Progenitor cell of endocrine pancreas (in vitro differentiated cells): ENCODE results near the gene DGKQ. TPM values are rescaled to one million over a fixed set of nuclear protein-coding genes. Genes with fewer than 3 reads are reported as not detected.

Experiments
- DNase-seq: peaks from one replicate; pipeline ENCODE4 v3.0.0; 2021; ENCODE audit warnings: low spot score; ENCODE audit not compliant: unreplicated experiment
- H3K27ac Mint-ChIP-seq: 2 replicates; pipeline ENCODE4 v1.8.0; 2021; ENCODE audit warnings: mild to moderate bottlenecking, moderate library complexity, mixed read lengths
- H3K27me3 Mint-ChIP-seq: 2 replicates; pipeline ENCODE4 v1.8.0; 2021; ENCODE audit warnings: mixed read lengths
- H3K36me3 Mint-ChIP-seq: 2 replicates; pipeline ENCODE4 v1.8.0; 2022; ENCODE audit warnings: mixed read lengths; ENCODE audit not compliant: insufficient read depth
- H3K4me1 Mint-ChIP-seq: 2 replicates; pipeline ENCODE4 v1.8.0; 2021; ENCODE audit warnings: low read depth, mixed read lengths
- H3K4me3 Mint-ChIP-seq: 2 replicates; pipeline ENCODE4 v1.8.0; 2021; ENCODE audit warnings: low read depth, mild to moderate bottlenecking, moderate library complexity, mixed read lengths
- H3K9me3 Mint-ChIP-seq: 2 replicates; pipeline ENCODE4 v1.8.0; 2021; ENCODE audit warnings: low read depth, mixed read lengths
- CTCF ChIP-seq: fragments of 200-600 bp; sonication (generic); IDR thresholded peaks from one replicate; pipeline ENCODE4 v1.5.0; 2021; ENCODE audit warnings: antibody characterized with exemption, mild to moderate bottlenecking; ENCODE audit not compliant: unreplicated experiment
- total RNA-seq: library from RNA; stranded (reverse); gene quantifications from 2 replicates; pipeline ENCODE4 v1.2.1, GENCODE V29; 2021

Gene DGKQ
- total RNA-seq, 1 donor from 2014 or later, result 24.9 TPM

- Mint-ChIP-seq H3K4me3 (no peak overlapping the region), H3K27ac (no peak overlapping the region), H3K4me1 (peaks cover 8% of the 10 kb centered on the region), H3K27me3 (peaks cover under 1% of the 10 kb centered on the region), H3K9me3 (no peaks in the 10 kb centered on the region), H3K36me3 (no peaks in the 10 kb centered on the region)
- no peak for DNase-seq
- TF ChIP-seq CTCF, result no peak
These were observed 23.0 kb downstream of the DGKQ start for GRCh38 chr4:950136-951020.

- H3K4me1 Mint-ChIP-seq, result peaks cover 11% of the 10 kb centered on the region
- no peaks in the 10 kb centered on the region for H3K9me3 Mint-ChIP-seq
- peaks cover 4% of the 10 kb centered on the region for H3K27me3 Mint-ChIP-seq
- no peaks in the 10 kb centered on the region for H3K36me3 Mint-ChIP-seq
- no peak for TF ChIP-seq CTCF
- no peak for DNase-seq
- H3K27ac Mint-ChIP-seq, result no peak overlapping the region
- H3K4me3 Mint-ChIP-seq, result no peak overlapping the region
These were observed 23.7 kb downstream of the DGKQ start for GRCh38 chr4:949656-950055.

GRCh38 chr4:948936-949300 lies 24.5 kb downstream of the DGKQ start:
- peaks cover 11% of the 10 kb centered on the region for H3K4me1 Mint-ChIP-seq
- H3K27ac Mint-ChIP-seq, result no peak overlapping the region
- no peak for TF ChIP-seq CTCF
- peaks cover 4% of the 10 kb centered on the region for H3K27me3 Mint-ChIP-seq
- H3K9me3 Mint-ChIP-seq, result no peaks in the 10 kb centered on the region
- H3K4me3 Mint-ChIP-seq, result no peak overlapping the region
- no peak for DNase-seq
- no peaks in the 10 kb centered on the region for H3K36me3 Mint-ChIP-seq

- TF ChIP-seq CTCF, result no peak
- peaks cover 11% of the 10 kb centered on the region for H3K4me1 Mint-ChIP-seq
- H3K9me3 Mint-ChIP-seq, result no peaks in the 10 kb centered on the region
- no peaks in the 10 kb centered on the region for H3K36me3 Mint-ChIP-seq
- DNase-seq, result peak; percentile 9
- H3K27me3 Mint-ChIP-seq, result peaks cover 4% of the 10 kb centered on the region
- no peak overlapping the region for H3K4me3 Mint-ChIP-seq
- no peak overlapping the region for H3K27ac Mint-ChIP-seq
These were observed 25.1 kb downstream of the DGKQ start for GRCh38 chr4:948101-948935.

GRCh38 chr4:947491-947971 lies 25.8 kb downstream of the DGKQ start:
- no peak overlapping the region for H3K27ac Mint-ChIP-seq
- no peak for TF ChIP-seq CTCF
- DNase-seq, result no peak
- H3K4me3 Mint-ChIP-seq, result no peak overlapping the region
- H3K9me3 Mint-ChIP-seq, result no peaks in the 10 kb centered on the region
- H3K36me3 Mint-ChIP-seq, result no peaks in the 10 kb centered on the region
- peaks cover 11% of the 10 kb centered on the region for H3K4me1 Mint-ChIP-seq
- H3K27me3 Mint-ChIP-seq, result peaks cover 4% of the 10 kb centered on the region
